GM23338 (cell line): ENCODE measurements around the gene GREB1L. TPM values are rescaled to one million over a fixed set of nuclear protein-coding genes. Genes with fewer than 3 reads are reported as not detected.

Experiments
- ATAC-seq: fragments of 200-7000 bp; cut with Tn5 transposase; 3 replicates; pipeline ENCODE4 v1.9.1; 2020
- DNase-seq: peaks from one replicate; pipeline ENCODE4 v3.0.0-alpha.2; 2015; ENCODE audit warnings: low spot score
- H2AFZ ChIP-seq: fragments of 200-600 bp; sonication (generic); 2 replicates; pipeline ENCODE4 v1.8.0; 2016; ENCODE audit warnings: antibody characterized with exemption, mild to moderate bottlenecking, moderate library complexity
- H3F3A ChIP-seq: fragments of 200-600 bp; sonication (generic); replicated peaks from 2 replicates; pipeline ENCODE4 v1.8.0; 2017; ENCODE audit warnings: antibody characterized with exemption, mixed run types, low read depth
- H3K27ac ChIP-seq: fragments of 200-600 bp; sonication (generic); 2 replicates; pipeline ENCODE4 v1.6.1; 2016; ENCODE audit warnings: low read depth
- H3K27me3 ChIP-seq: fragments of 200-600 bp; sonication (generic); 2 replicates; pipeline ENCODE4 v1.8.0; 2016; ENCODE audit warnings: mild to moderate bottlenecking, mixed run types, moderate library complexity; ENCODE audit not compliant: insufficient read depth
- H3K36me3 ChIP-seq: fragments of 200-600 bp; sonication (generic); 2 replicates; pipeline ENCODE4 v1.8.0; 2016; ENCODE audit warnings: mild to moderate bottlenecking; ENCODE audit not compliant: insufficient read depth
- H3K4me1 ChIP-seq: fragments of 200-600 bp; sonication (generic); 2 replicates; pipeline ENCODE4 v1.8.0; 2016; ENCODE audit warnings: mild to moderate bottlenecking, moderate library complexity; ENCODE audit not compliant: insufficient read depth
- H3K4me2 ChIP-seq: fragments of 200-600 bp; sonication (generic); 2 replicates; pipeline ENCODE4 v1.7.1; 2017; ENCODE audit warnings: mixed run types
- H3K4me3 ChIP-seq: fragments of 200-600 bp; sonication (generic); 2 replicates; pipeline ENCODE4 v1.6.1; 2016; ENCODE audit warnings: mixed run types
- H3K79me2 ChIP-seq: fragments of 200-600 bp; sonication (generic); replicated peaks from 2 replicates; pipeline ENCODE4 v1.8.0; 2017; ENCODE audit warnings: mild to moderate bottlenecking; ENCODE audit not compliant: insufficient read depth
- H3K9me2 ChIP-seq: fragments of 200-600 bp; sonication (generic); 2 replicates; pipeline ENCODE4 v1.8.0; 2017; ENCODE audit not compliant: insufficient read depth
- H4K20me1 ChIP-seq: fragments of 200-600 bp; sonication (generic); replicated peaks from 2 replicates; pipeline ENCODE4 v1.8.0; 2017; ENCODE audit warnings: mild to moderate bottlenecking; ENCODE audit not compliant: insufficient read depth
- H3K27ac Mint-ChIP-seq: 2 replicates; pipeline ENCODE4 v1.8.0; 2020; ENCODE audit warnings: inconsistent platforms, mild to moderate bottlenecking, moderate library complexity, mixed read lengths
- H3K27me3 Mint-ChIP-seq: 3 replicates; pipeline ENCODE4 v1.8.0; 2022; ENCODE audit warnings: low read depth, mild to moderate bottlenecking, moderate library complexity, mixed read lengths, inconsistent platforms; ENCODE audit not compliant: insufficient read depth, poor library complexity
- H3K36me3 Mint-ChIP-seq: 3 replicates; pipeline ENCODE4 v1.8.0; 2021; ENCODE audit warnings: low read depth, mild to moderate bottlenecking, inconsistent platforms, moderate library complexity, mixed read lengths
- H3K4me1 Mint-ChIP-seq: 3 replicates; pipeline ENCODE4 v1.8.0; 2020; ENCODE audit warnings: mild to moderate bottlenecking, inconsistent platforms, mixed read lengths
- H3K4me3 Mint-ChIP-seq: 3 replicates; pipeline ENCODE4 v1.8.0; 2021; ENCODE audit warnings: moderate library complexity, mild to moderate bottlenecking, inconsistent platforms, mixed read lengths
- H3K9me3 Mint-ChIP-seq: 3 replicates; pipeline ENCODE4 v1.8.0; 2020; ENCODE audit warnings: moderate library complexity, mild to moderate bottlenecking, inconsistent platforms, mixed read lengths
- CREB1 ChIP-seq: fragments of 250-450 bp; sonication (Bioruptor Pico); IDR thresholded peaks from 2 replicates; pipeline ENCODE4 v1.5.0; 2020; ENCODE audit warnings: low read depth, mild to moderate bottlenecking, moderate library complexity
- JUNB ChIP-seq: IDR thresholded peaks from one replicate; pipeline ENCODE4 v1.6.1; 2016; ENCODE audit warnings: antibody characterized with exemption; ENCODE audit not compliant: unreplicated experiment
- NANOG ChIP-seq: IDR thresholded peaks from 2 replicates; pipeline ENCODE4 v1.6.1; 2016; ENCODE audit warnings: antibody characterized with exemption, borderline replicate concordance
- POLR2AphosphoS5 ChIP-seq: IDR thresholded peaks from 2 replicates; pipeline ENCODE4 v1.6.1; 2016; ENCODE audit warnings: antibody characterized with exemption, low read depth
- ZNF114 ChIP-seq: fragments of 250-450 bp; sonication (Bioruptor Pico); IDR thresholded peaks from 2 replicates; pipeline ENCODE4 v1.5.0; 2020; ENCODE audit warnings: mild to moderate bottlenecking, moderate library complexity
- ZNF331 ChIP-seq: fragments of 250-450 bp; sonication (Bioruptor Pico); IDR thresholded peaks from 2 replicates; pipeline ENCODE4 v1.5.0; 2020; ENCODE audit warnings: low read depth, mild to moderate bottlenecking, moderate library complexity
- polyA plus RNA-seq: library from polyadenylated mRNA; unstranded; fragments of >200 nt; fragmentation: Nextera tagmentation; extraction: Ambion mirVana; gene quantifications from 2 replicates; pipeline ENCODE4 v1.2.1, GENCODE V29; 2016
- total RNA-seq: library from RNA; depleted of rRNA; stranded (reverse); fragments of >200 nt; shearing (Covaris generic); gene quantifications from 2 replicates; pipeline ENCODE4 v1.2.3, GENCODE V29; 2014
- TF ChIP-seq, protein P1 (sequence below): fragments of 250-450 bp; sonication (Bioruptor Pico); IDR thresholded peaks from 2 replicates; pipeline ENCODE4 v1.5.0; 2020; ENCODE audit warnings: mild to moderate bottlenecking, moderate library complexity
- TF ChIP-seq, protein P2 (sequence below): IDR thresholded peaks from 2 replicates; pipeline ENCODE4 v1.6.1; 2016; ENCODE audit warnings: antibody characterized with exemption
- TF ChIP-seq, protein P3 (sequence below): IDR thresholded peaks from one replicate; pipeline ENCODE4 v1.6.1; 2018; ENCODE audit warnings: antibody characterized with exemption; ENCODE audit not compliant: unreplicated experiment
- TF ChIP-seq, protein P4 (sequence below), 2 experiments: fragments of 200-600 bp in 1 of 2; sonication (generic) in 1 of 2; conservative IDR thresholded peaks; 2 replicates each; pipeline versions ENCODE4 v1.5.1 to v1.6.1; 2016 to 2017; ENCODE audit warnings: antibody characterized with exemption in 2 of 2, low read depth in 2 of 2, mild to moderate bottlenecking in 2 of 2, moderate library complexity in 1 of 2

The GREB1L gene
- total and polyA plus RNA-seq, 2 experiments from 2014 or later = 0.03 to 0.29 TPM

DNA sequence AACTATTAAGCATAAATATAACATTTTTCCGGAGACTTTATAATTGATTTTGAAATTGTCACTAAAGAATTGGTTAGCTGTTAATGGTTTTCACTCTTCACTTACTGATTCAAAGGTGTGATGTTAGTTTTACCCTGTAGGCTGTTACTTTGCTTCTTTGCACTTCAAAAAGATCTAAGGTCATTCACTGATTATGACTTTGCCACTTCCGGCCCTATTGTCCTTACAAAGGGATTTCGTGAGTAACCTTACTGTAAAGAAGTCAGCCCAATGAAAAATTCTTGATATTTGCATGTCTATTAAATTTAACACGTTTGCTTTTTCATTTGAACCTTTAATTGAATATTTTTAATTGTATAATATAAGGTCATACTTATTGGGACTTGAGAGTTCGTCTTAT, 61.4 kb downstream of the GREB1L start (continued):
- no peak for TF ChIP-seq ZNF114 (CRISPR knock-in tag)

DNA sequence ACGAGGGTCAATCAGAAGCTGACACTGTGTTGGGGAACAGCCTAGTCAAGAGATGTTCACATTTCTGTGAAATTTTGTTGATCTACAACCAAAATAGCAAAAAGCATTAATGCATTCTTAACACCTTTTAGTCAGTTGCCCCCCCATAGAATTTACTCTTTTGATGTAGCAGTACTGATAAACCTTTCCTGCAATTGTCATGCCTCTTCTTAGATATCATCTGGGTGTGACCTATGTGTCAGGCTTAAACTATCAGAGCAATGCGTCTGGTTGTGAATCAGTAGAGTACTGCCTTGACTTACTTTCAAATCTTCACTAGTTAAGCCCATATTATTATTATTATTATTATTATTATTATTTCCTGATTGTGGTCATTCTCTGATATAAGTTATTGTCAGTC, 61.9 kb downstream of the GREB1L start:
- H2AFZ ChIP-seq = no peak overlapping the region
- H3K9me3 Mint-ChIP-seq = no peaks in the 10 kb centered on the region
- no peaks in the 10 kb centered on the region for H3K36me3 Mint-ChIP-seq
- H3K79me2 ChIP-seq = no peaks in the 10 kb centered on the region
- no peak overlapping the region for H3K27ac Mint-ChIP-seq
- H3K27me3 Mint-ChIP-seq = no peaks in the 10 kb centered on the region
- H3K4me3 Mint-ChIP-seq = no peak overlapping the region
- no peaks in the 10 kb centered on the region for H4K20me1 ChIP-seq
- H3K4me2 ChIP-seq = no peak overlapping the region
- no peak for DNase-seq
- H3K4me3 ChIP-seq = no peak overlapping the region
- peaks cover 18% of the 10 kb centered on the region for H3K4me1 ChIP-seq
- H3K27me3 ChIP-seq = no peaks in the 10 kb centered on the region
- TF ChIP-seq ZNF331 (CRISPR knock-in tag) (no peak), JUNB (no peak), CREB1 (CRISPR knock-in tag) (no peak), ZNF114 (CRISPR knock-in tag) (no peak), POLR2AphosphoS5 (no peak), NANOG (no peak)
- TF ChIP-seq, protein P1, sequence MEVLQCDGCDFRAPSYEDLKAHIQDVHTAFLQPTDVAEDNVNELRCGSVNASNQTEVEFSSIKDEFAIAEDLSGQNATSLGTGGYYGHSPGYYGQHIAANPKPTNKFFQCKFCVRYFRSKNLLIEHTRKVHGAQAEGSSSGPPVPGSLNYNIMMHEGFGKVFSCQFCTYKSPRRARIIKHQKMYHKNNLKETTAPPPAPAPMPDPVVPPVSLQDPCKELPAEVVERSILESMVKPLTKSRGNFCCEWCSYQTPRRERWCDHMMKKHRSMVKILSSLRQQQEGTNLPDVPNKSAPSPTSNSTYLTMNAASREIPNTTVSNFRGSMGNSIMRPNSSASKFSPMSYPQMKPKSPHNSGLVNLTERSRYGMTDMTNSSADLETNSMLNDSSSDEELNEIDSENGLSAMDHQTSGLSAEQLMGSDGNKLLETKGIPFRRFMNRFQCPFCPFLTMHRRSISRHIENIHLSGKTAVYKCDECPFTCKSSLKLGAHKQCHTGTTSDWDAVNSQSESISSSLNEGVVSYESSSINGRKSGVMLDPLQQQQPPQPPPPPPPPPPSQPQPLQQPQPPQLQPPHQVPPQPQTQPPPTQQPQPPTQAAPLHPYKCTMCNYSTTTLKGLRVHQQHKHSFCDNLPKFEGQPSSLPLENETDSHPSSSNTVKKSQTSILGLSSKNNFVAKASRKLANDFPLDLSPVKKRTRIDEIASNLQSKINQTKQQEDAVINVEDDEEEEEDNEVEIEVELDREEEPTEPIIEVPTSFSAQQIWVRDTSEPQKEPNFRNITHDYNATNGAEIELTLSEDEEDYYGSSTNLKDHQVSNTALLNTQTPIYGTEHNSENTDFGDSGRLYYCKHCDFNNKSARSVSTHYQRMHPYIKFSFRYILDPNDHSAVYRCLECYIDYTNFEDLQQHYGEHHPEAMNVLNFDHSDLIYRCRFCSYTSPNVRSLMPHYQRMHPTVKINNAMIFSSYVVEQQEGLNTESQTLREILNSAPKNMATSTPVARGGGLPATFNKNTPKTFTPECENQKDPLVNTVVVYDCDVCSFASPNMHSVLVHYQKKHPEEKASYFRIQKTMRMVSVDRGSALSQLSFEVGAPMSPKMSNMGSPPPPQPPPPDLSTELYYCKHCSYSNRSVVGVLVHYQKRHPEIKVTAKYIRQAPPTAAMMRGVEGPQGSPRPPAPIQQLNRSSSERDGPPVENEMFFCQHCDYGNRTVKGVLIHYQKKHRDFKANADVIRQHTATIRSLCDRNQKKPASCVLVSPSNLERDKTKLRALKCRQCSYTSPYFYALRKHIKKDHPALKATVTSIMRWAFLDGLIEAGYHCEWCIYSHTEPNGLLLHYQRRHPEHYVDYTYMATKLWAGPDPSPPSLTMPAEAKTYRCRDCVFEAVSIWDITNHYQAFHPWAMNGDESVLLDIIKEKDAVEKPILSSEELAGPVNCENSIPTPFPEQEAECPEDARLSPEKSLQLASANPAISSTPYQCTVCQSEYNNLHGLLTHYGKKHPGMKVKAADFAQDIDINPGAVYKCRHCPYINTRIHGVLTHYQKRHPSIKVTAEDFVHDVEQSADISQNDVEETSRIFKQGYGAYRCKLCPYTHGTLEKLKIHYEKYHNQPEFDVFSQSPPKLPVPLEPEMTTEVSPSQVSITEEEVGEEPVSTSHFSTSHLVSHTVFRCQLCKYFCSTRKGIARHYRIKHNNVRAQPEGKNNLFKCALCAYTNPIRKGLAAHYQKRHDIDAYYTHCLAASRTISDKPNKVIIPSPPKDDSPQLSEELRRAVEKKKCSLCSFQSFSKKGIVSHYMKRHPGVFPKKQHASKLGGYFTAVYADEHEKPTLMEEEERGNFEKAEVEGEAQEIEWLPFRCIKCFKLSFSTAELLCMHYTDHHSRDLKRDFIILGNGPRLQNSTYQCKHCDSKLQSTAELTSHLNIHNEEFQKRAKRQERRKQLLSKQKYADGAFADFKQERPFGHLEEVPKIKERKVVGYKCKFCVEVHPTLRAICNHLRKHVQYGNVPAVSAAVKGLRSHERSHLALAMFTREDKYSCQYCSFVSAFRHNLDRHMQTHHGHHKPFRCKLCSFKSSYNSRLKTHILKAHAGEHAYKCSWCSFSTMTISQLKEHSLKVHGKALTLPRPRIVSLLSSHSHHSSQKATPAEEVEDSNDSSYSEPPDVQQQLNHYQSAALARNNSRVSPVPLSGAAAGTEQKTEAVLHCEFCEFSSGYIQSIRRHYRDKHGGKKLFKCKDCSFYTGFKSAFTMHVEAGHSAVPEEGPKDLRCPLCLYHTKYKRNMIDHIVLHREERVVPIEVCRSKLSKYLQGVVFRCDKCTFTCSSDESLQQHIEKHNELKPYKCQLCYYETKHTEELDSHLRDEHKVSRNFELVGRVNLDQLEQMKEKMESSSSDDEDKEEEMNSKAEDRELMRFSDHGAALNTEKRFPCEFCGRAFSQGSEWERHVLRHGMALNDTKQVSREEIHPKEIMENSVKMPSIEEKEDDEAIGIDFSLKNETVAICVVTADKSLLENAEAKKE (CRISPR knock-in tag) = no peak
- TF ChIP-seq, protein P2, sequence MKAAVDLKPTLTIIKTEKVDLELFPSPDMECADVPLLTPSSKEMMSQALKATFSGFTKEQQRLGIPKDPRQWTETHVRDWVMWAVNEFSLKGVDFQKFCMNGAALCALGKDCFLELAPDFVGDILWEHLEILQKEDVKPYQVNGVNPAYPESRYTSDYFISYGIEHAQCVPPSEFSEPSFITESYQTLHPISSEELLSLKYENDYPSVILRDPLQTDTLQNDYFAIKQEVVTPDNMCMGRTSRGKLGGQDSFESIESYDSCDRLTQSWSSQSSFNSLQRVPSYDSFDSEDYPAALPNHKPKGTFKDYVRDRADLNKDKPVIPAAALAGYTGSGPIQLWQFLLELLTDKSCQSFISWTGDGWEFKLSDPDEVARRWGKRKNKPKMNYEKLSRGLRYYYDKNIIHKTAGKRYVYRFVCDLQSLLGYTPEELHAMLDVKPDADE = no peak
- TF ChIP-seq, protein P3, sequence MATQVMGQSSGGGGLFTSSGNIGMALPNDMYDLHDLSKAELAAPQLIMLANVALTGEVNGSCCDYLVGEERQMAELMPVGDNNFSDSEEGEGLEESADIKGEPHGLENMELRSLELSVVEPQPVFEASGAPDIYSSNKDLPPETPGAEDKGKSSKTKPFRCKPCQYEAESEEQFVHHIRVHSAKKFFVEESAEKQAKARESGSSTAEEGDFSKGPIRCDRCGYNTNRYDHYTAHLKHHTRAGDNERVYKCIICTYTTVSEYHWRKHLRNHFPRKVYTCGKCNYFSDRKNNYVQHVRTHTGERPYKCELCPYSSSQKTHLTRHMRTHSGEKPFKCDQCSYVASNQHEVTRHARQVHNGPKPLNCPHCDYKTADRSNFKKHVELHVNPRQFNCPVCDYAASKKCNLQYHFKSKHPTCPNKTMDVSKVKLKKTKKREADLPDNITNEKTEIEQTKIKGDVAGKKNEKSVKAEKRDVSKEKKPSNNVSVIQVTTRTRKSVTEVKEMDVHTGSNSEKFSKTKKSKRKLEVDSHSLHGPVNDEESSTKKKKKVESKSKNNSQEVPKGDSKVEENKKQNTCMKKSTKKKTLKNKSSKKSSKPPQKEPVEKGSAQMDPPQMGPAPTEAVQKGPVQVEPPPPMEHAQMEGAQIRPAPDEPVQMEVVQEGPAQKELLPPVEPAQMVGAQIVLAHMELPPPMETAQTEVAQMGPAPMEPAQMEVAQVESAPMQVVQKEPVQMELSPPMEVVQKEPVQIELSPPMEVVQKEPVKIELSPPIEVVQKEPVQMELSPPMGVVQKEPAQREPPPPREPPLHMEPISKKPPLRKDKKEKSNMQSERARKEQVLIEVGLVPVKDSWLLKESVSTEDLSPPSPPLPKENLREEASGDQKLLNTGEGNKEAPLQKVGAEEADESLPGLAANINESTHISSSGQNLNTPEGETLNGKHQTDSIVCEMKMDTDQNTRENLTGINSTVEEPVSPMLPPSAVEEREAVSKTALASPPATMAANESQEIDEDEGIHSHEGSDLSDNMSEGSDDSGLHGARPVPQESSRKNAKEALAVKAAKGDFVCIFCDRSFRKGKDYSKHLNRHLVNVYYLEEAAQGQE = no peak
- TF ChIP-seq, protein P4, sequence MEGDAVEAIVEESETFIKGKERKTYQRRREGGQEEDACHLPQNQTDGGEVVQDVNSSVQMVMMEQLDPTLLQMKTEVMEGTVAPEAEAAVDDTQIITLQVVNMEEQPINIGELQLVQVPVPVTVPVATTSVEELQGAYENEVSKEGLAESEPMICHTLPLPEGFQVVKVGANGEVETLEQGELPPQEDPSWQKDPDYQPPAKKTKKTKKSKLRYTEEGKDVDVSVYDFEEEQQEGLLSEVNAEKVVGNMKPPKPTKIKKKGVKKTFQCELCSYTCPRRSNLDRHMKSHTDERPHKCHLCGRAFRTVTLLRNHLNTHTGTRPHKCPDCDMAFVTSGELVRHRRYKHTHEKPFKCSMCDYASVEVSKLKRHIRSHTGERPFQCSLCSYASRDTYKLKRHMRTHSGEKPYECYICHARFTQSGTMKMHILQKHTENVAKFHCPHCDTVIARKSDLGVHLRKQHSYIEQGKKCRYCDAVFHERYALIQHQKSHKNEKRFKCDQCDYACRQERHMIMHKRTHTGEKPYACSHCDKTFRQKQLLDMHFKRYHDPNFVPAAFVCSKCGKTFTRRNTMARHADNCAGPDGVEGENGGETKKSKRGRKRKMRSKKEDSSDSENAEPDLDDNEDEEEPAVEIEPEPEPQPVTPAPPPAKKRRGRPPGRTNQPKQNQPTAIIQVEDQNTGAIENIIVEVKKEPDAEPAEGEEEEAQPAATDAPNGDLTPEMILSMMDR (conservative IDR thresholded peaks at IDR 0.05; ENCODE audit: low read depth in 2 of 2) = no peak
- no peaks in the 10 kb centered on the region for H3F3A ChIP-seq
- no peak for ATAC-seq
- H3K36me3 ChIP-seq = no peaks in the 10 kb centered on the region
- H3K9me2 ChIP-seq = no peaks in the 10 kb centered on the region
- peaks cover 19% of the 10 kb centered on the region for H3K4me1 Mint-ChIP-seq
- H3K27ac ChIP-seq = no peak overlapping the region
